Measurements from ENCODE around the gene LDLRAP1. TPM values are rescaled to one million over a fixed set of nuclear protein-coding genes. Genes with fewer than 3 reads are reported as not detected.

LDLRAP1 gene
- total RNA-seq, 1 donor from 2014 or later = 14.4 TPM

GRCh38 chr1:25538191-25538767, 5.1 kb upstream of the LDLRAP1 start:
- intact Hi-C loops (cut with DNase I) = no loop called here
- no peak for DNase-seq (ENCODE audit: low spot score)

GRCh38 chr1:25540750-25541342, 2.6 kb upstream of the LDLRAP1 start:
- DNase-seq (ENCODE audit: low spot score) = no peak
- intact Hi-C loops (cut with DNase I) = loop anchor here (5.0 kb wide), 3 partner anchors 76 to 256 kb away; partner anchors contain the start of gene MAN1C1

- no peak for DNase-seq (ENCODE audit: low spot score)
- intact Hi-C loops (cut with DNase I) = loop anchor here (5.0 kb wide), 3 partner anchors 76 to 256 kb away; partner anchors contain the start of gene MAN1C1
Measured at GRCh38 chr1:25541425-25541824, 2.0 kb upstream of the LDLRAP1 start.

GRCh38 chr1:25541889-25542658, 1.3 kb upstream of the LDLRAP1 start:
- no peak for DNase-seq (ENCODE audit: low spot score)
- intact Hi-C loops (cut with DNase I) = loop anchor here (5.0 kb wide), 3 partner anchors 75 to 255 kb away; partner anchors contain the start of gene MAN1C1

- intact Hi-C loops (cut with DNase I) = loop anchor here (5.0 kb wide), 3 partner anchors 74 to 254 kb away; partner anchors contain the start of gene MAN1C1
- DNase-seq (ENCODE audit: low spot score) = no peak
Measured at GRCh38 chr1:25543005-25543424, 391 bp upstream of the LDLRAP1 start.

- intact Hi-C loops (cut with DNase I) = loop anchor here (5.0 kb wide), 3 partner anchors 73 to 253 kb away; partner anchors contain the start of gene MAN1C1
- DNase-seq (ENCODE audit: low spot score) = no peak
Measured at GRCh38 chr1:25544243-25544764, 898 bp downstream of the LDLRAP1 start.

- DNase-seq (ENCODE audit: low spot score) = no peak
- intact Hi-C loops (cut with DNase I) = loop anchor here (5.0 kb wide), 3 partner anchors 72 to 252 kb away; partner anchors contain the start of gene MAN1C1
Measured at GRCh38 chr1:25544819-25545218, 1.4 kb downstream of the LDLRAP1 start.

- intact Hi-C loops (cut with DNase I) = no loop called here
- no peak for DNase-seq (ENCODE audit: low spot score)
Measured at GRCh38 chr1:25545767-25546166, 2.4 kb downstream of the LDLRAP1 start.

GRCh38 chr1:25546193-25546592, 2.8 kb downstream of the LDLRAP1 start:
- intact Hi-C loops (cut with DNase I) = no loop called here
- no peak for DNase-seq (ENCODE audit: low spot score)

- DNase-seq (ENCODE audit: low spot score) = no peak
- intact Hi-C loops (cut with DNase I) = no loop called here
Measured at GRCh38 chr1:25548601-25549000, 5.2 kb downstream of the LDLRAP1 start.

- DNase-seq (ENCODE audit: low spot score) = no peak
- intact Hi-C loops (cut with DNase I) = no loop called here
Measured at GRCh38 chr1:25549273-25550154, 6.1 kb downstream of the LDLRAP1 start.

GRCh38 chr1:25550155-25550506, 6.7 kb downstream of the LDLRAP1 start:
- no peak for DNase-seq (ENCODE audit: low spot score)
- intact Hi-C loops (cut with DNase I) = no loop called here

- no peak for DNase-seq (ENCODE audit: low spot score)
- intact Hi-C loops (cut with DNase I) = no loop called here
Measured at GRCh38 chr1:25550683-25551310, 7.4 kb downstream of the LDLRAP1 start.

GRCh38 chr1:25553749-25554429, 10.5 kb downstream of the LDLRAP1 start:
- intact Hi-C loops (cut with DNase I) = no loop called here
- DNase-seq (ENCODE audit: low spot score) = no peak

GRCh38 chr1:25554430-25554780, 11.0 kb downstream of the LDLRAP1 start:
- no peak for DNase-seq (ENCODE audit: low spot score)
- intact Hi-C loops (cut with DNase I) = no loop called here

- no peak for DNase-seq (ENCODE audit: low spot score)
Measured at GRCh38 chr1:25554886-25555752, 11.7 kb downstream of the LDLRAP1 start.

GRCh38 chr1:25555753-25556092, 12.3 kb downstream of the LDLRAP1 start:
- intact Hi-C loops (cut with DNase I) = no loop called here

More at GRCh38 chr1:25554886-25555752, 11.7 kb downstream of the LDLRAP1 start:
- intact Hi-C loops (cut with DNase I) = no loop called here

More at GRCh38 chr1:25555753-25556092, 12.3 kb downstream of the LDLRAP1 start:
- no peak for DNase-seq (ENCODE audit: low spot score)

Data from cardiac septum (tissue), 1 donor.